ENCODE measurements around the gene SLC24A3.

Gene SLC24A3

DNA sequence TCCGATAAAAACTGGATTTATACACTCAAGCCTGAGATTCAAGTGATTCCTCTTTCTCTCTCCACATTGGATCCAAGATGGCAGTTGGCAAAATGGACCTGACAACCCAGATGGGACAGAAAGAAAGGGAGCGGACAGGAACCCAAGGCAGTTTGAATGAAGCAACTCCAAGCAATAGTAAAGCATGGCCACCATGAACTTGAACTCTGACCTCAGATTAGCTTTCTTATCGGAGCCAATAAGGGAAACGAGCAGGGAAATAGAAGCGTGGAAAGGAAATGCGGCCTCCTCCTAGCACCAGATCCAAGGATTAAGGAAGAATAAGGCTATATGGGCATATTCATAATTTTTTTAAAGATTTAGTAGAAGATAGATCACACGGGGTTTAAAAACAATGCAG is 332.2 kb downstream of the SLC24A3 start:
- DNase-seq (ENCODE audit: low spot score): no peak
- WGBS, 2 donors (ENCODE audit: extremely low coverage in 2 of 2, insufficient read length in 2 of 2, insufficient replicate concordance in 1 of 2): no CpG with 5 or more reads among the region's 7 CpGs
- no peak overlapping the region for H3K4me2 ChIP-seq (ENCODE audit: insufficient read depth, low read length, poor library complexity, severe bottlenecking)
- no peak overlapping the region for H2AFZ ChIP-seq (ENCODE audit: low read length)
- no peak overlapping the region for H3K4me3 ChIP-seq (ENCODE audit: low read length in 2 of 2)
- no peak overlapping the region for H2BK120ac ChIP-seq (ENCODE audit: low read depth, low read length)
- no peak overlapping the region for H2BK15ac ChIP-seq (ENCODE audit: low read length)
- H4K8ac ChIP-seq (ENCODE audit: low read depth, low read length): no peak overlapping the region
- H3K18ac ChIP-seq (ENCODE audit: low read length): no peak overlapping the region
- H4K91ac ChIP-seq (ENCODE audit: low read depth, low read length, poor library complexity): no peak overlapping the region
- no peak overlapping the region for H2BK5ac ChIP-seq (ENCODE audit: low read length)
- no peaks in the 10 kb centered on the region for H3K4me1 ChIP-seq (ENCODE audit: control insufficient read depth in 2 of 2, insufficient read depth in 1 of 2, low read depth in 1 of 2, low read length in 2 of 2)
- no peaks in the 10 kb centered on the region for H3K79me1 ChIP-seq (ENCODE audit: low read depth, low read length)
- H3K27me3 ChIP-seq (ENCODE audit: control insufficient read depth in 3 of 3, insufficient read depth in 3 of 3, low read depth in 1 of 3, low read length in 3 of 3): no peaks in the 10 kb centered on the region
- H2AK5ac ChIP-seq (ENCODE audit: low read depth, low read length): no peak overlapping the region
- H3K9ac ChIP-seq (ENCODE audit: low read depth, low read length, poor library complexity): no peak overlapping the region
- no peaks in the 10 kb centered on the region for H3K36me3 ChIP-seq (replicated peaks in 1 of 2; ENCODE audit: control insufficient read depth in 2 of 2, insufficient read depth in 2 of 2, low read length in 2 of 2)
- H3K14ac ChIP-seq (ENCODE audit: low read length): no peak overlapping the region
- H3K27ac ChIP-seq (replicated peaks; ENCODE audit: low read length): no peak overlapping the region
- H3K4ac ChIP-seq (ENCODE audit: low read length): no peak overlapping the region
- H3K23ac ChIP-seq (ENCODE audit: low read depth, low read length, poor library complexity): no peak overlapping the region
- H2BK12ac ChIP-seq (ENCODE audit: low read length): no peak overlapping the region
- H3K9me3 ChIP-seq (replicated peaks in 1 of 2; ENCODE audit: control insufficient read depth in 2 of 2, insufficient read depth in 1 of 2, low read depth in 1 of 2, low read length in 2 of 2): no peaks in the 10 kb centered on the region

DNA sequence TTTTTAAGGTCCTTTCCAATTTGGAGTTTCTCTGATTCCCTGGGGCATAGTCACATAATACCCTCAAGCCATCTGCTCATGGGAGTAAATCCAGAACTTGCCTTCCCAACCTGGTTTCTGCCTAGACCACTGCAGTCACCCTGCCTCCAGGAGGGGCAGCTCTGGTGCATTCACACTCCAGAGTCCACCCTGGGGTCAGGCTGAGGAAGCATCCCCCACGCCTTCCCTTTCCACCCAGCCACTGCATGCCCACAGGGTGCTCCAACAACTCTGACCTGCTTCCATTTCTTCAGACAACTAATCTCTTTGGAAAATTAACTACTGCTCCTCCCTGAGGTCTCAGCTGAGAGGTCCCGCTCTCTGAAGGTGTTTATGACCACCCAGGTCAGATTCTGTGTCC is 334.2 kb downstream of the SLC24A3 start:
- H3K4me1 ChIP-seq (ENCODE audit: control insufficient read depth in 2 of 2, insufficient read depth in 1 of 2, low read depth in 1 of 2, low read length in 2 of 2): peaks cover 0 to 2% of the 10 kb centered on the region in 2 donors
- H4K8ac ChIP-seq (ENCODE audit: low read depth, low read length): no peak overlapping the region
- no CpG with 5 or more reads among the region's 2 CpGs for WGBS, 2 donors (ENCODE audit: extremely low coverage in 2 of 2, insufficient read length in 2 of 2, insufficient replicate concordance in 1 of 2)
- no peaks in the 10 kb centered on the region for H3K9me3 ChIP-seq (replicated peaks in 1 of 2; ENCODE audit: control insufficient read depth in 2 of 2, insufficient read depth in 1 of 2, low read depth in 1 of 2, low read length in 2 of 2)
- H3K14ac ChIP-seq (ENCODE audit: low read length): no peak overlapping the region
- no peak overlapping the region for H3K4me2 ChIP-seq (ENCODE audit: insufficient read depth, low read length, poor library complexity, severe bottlenecking)
- no peak overlapping the region for H2BK12ac ChIP-seq (ENCODE audit: low read length)
- no peak overlapping the region for H3K4me3 ChIP-seq (ENCODE audit: low read length in 2 of 2)
- H2BK5ac ChIP-seq (ENCODE audit: low read length): no peak overlapping the region
- H2AK5ac ChIP-seq (ENCODE audit: low read depth, low read length): no peak overlapping the region
- H3K9ac ChIP-seq (ENCODE audit: low read depth, low read length, poor library complexity): no peak overlapping the region
- no peak overlapping the region for H3K27ac ChIP-seq (replicated peaks; ENCODE audit: low read length)
- H3K23ac ChIP-seq (ENCODE audit: low read depth, low read length, poor library complexity): no peak overlapping the region
- H3K27me3 ChIP-seq (ENCODE audit: control insufficient read depth in 3 of 3, insufficient read depth in 3 of 3, low read depth in 1 of 3, low read length in 3 of 3): no peaks in the 10 kb centered on the region
- no peak overlapping the region for H2BK120ac ChIP-seq (ENCODE audit: low read depth, low read length)
- H4K91ac ChIP-seq (ENCODE audit: low read depth, low read length, poor library complexity): no peak overlapping the region
- no peaks in the 10 kb centered on the region for H3K79me1 ChIP-seq (ENCODE audit: low read depth, low read length)
- H2AFZ ChIP-seq (ENCODE audit: low read length): no peak overlapping the region
- no peak overlapping the region for H3K18ac ChIP-seq (ENCODE audit: low read length)
- no peak overlapping the region for H2BK15ac ChIP-seq (ENCODE audit: low read length)
- no peak overlapping the region for H3K4ac ChIP-seq (ENCODE audit: low read length)
- no peaks in the 10 kb centered on the region for H3K36me3 ChIP-seq (replicated peaks in 1 of 2; ENCODE audit: control insufficient read depth in 2 of 2, insufficient read depth in 2 of 2, low read length in 2 of 2)
- DNase-seq (ENCODE audit: low spot score): no peak

DNA sequence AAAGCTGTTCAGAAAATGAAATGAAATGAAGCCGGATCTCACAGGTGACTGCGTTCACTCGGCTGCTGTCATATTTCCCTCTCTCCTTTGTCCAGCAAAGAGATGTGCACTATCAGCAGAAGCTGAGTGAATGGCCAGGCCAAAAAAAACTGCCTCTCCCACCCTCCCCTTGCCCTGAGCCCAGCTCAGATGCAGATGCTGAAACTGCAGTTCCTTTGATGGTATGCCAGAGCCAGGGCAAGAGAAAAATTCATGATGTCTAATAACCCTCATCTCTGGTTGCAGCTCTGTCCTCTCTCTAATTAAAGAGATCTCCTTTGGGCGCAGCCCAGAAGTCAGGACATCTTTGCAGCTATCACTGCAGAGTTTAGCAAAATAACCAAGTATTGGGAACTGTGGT is 335.1 kb downstream of the SLC24A3 start:
- Histone ChIP-seq H3K27me3 (ENCODE audit: control insufficient read depth in 3 of 3, insufficient read depth in 3 of 3, low read depth in 1 of 3, low read length in 3 of 3) (no peaks in the 10 kb centered on the region), H2BK15ac (ENCODE audit: low read length) (no peak overlapping the region), H2BK5ac (ENCODE audit: low read length) (no peak overlapping the region), H2BK12ac (ENCODE audit: low read length) (no peak overlapping the region), H3K4me1 (ENCODE audit: control insufficient read depth in 2 of 2, insufficient read depth in 1 of 2, low read depth in 1 of 2, low read length in 2 of 2) (peaks cover 2 to 4% of the 10 kb centered on the region in 2 donors), H2AK5ac (ENCODE audit: low read depth, low read length) (no peak overlapping the region), H4K91ac (ENCODE audit: low read depth, low read length, poor library complexity) (no peak overlapping the region), H4K8ac (ENCODE audit: low read depth, low read length) (no peak overlapping the region), H3K9ac (ENCODE audit: low read depth, low read length, poor library complexity) (no peak overlapping the region), H3K79me1 (ENCODE audit: low read depth, low read length) (no peaks in the 10 kb centered on the region), H3K9me3 (replicated peaks in 1 of 2; ENCODE audit: control insufficient read depth in 2 of 2, insufficient read depth in 1 of 2, low read depth in 1 of 2, low read length in 2 of 2) (no peaks in the 10 kb centered on the region), H3K4me2 (ENCODE audit: insufficient read depth, low read length, poor library complexity, severe bottlenecking) (no peak overlapping the region), H3K4ac (ENCODE audit: low read length) (no peak overlapping the region), H3K36me3 (replicated peaks in 1 of 2; ENCODE audit: control insufficient read depth in 2 of 2, insufficient read depth in 2 of 2, low read length in 2 of 2) (no peaks in the 10 kb centered on the region), H2BK120ac (ENCODE audit: low read depth, low read length) (no peak overlapping the region), H3K4me3 (ENCODE audit: low read length in 2 of 2) (no peak overlapping the region), H3K23ac (ENCODE audit: low read depth, low read length, poor library complexity) (no peak overlapping the region), H3K27ac (replicated peaks; ENCODE audit: low read length) (no peak overlapping the region), H3K14ac (ENCODE audit: low read length) (no peak overlapping the region), H2AFZ (ENCODE audit: low read length) (no peak overlapping the region), H3K18ac (ENCODE audit: low read length) (no peak overlapping the region)
- no CpG with 5 or more reads among the region's 4 CpGs for WGBS, 2 donors (ENCODE audit: extremely low coverage in 2 of 2, insufficient read length in 2 of 2, insufficient replicate concordance in 1 of 2)
- DNase-seq (ENCODE audit: low spot score): no peak

DNA sequence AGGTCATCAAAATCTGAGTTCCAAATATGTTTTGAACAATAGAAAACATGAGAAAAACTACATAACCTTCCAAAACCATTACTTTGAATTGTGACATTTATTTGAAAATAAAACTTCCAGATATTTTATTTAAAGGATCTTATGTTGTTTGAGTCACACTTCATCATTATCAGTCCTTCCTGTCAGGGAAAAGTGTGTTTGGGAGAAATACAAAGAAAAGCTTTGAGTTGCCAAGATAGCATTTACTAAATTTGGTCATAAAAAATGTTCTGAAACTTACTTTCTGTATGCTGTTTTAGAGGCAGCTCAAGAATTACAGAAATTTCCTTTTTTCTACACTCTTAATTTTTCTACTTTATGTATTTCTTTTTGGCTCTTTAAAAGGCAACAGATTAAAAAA is 337.5 kb downstream of the SLC24A3 start:
- Histone ChIP-seq H3K4me2 (ENCODE audit: insufficient read depth, low read length, poor library complexity, severe bottlenecking) (no peak overlapping the region), H2AK5ac (ENCODE audit: low read depth, low read length) (no peak overlapping the region), H2BK120ac (ENCODE audit: low read depth, low read length) (no peak overlapping the region), H3K27ac (replicated peaks; ENCODE audit: low read length) (no peak overlapping the region), H3K23ac (ENCODE audit: low read depth, low read length, poor library complexity) (no peak overlapping the region), H4K8ac (ENCODE audit: low read depth, low read length) (no peak overlapping the region), H2BK15ac (ENCODE audit: low read length) (no peak overlapping the region), H3K14ac (ENCODE audit: low read length) (no peak overlapping the region), H3K36me3 (replicated peaks in 1 of 2; ENCODE audit: control insufficient read depth in 2 of 2, insufficient read depth in 2 of 2, low read length in 2 of 2) (no peaks in the 10 kb centered on the region), H2BK5ac (ENCODE audit: low read length) (no peak overlapping the region), H3K9me3 (replicated peaks in 1 of 2; ENCODE audit: control insufficient read depth in 2 of 2, insufficient read depth in 1 of 2, low read depth in 1 of 2, low read length in 2 of 2) (no peaks in the 10 kb centered on the region), H3K4ac (ENCODE audit: low read length) (no peak overlapping the region), H3K9ac (ENCODE audit: low read depth, low read length, poor library complexity) (no peak overlapping the region), H3K27me3 (ENCODE audit: control insufficient read depth in 3 of 3, insufficient read depth in 3 of 3, low read depth in 1 of 3, low read length in 3 of 3) (no peaks in the 10 kb centered on the region), H3K4me3 (ENCODE audit: low read length in 2 of 2) (no peak overlapping the region), H3K4me1 (ENCODE audit: control insufficient read depth in 2 of 2, insufficient read depth in 1 of 2, low read depth in 1 of 2, low read length in 2 of 2) (peaks cover 7 to 9% of the 10 kb centered on the region in 2 donors), H3K18ac (ENCODE audit: low read length) (no peak overlapping the region), H2BK12ac (ENCODE audit: low read length) (no peak overlapping the region), H3K79me1 (ENCODE audit: low read depth, low read length) (no peaks in the 10 kb centered on the region), H4K91ac (ENCODE audit: low read depth, low read length, poor library complexity) (no peak overlapping the region), H2AFZ (ENCODE audit: low read length) (no peak overlapping the region)
- no peak for DNase-seq (ENCODE audit: low spot score)
